IPS-18c (cell line): Measurements from ENCODE around the gene CASP7.
"Not testable (repeated sequence)": the region's sequence is repeated elsewhere in the genome, so short reads cannot be mapped to it uniquely, and the experiment has no call there.

ENCODE experiments used
- H3K4me3 ChIP-seq: 2 replicates; pipeline ENCODE4 v1.7.0; 2013; ENCODE audit warnings: low read depth, mild to moderate bottlenecking, low read length, moderate library complexity; ENCODE audit not compliant: insufficient read depth
- H3K9me3 ChIP-seq: one replicate; pipeline ENCODE4 v1.6.1; 2013; ENCODE audit warnings: mild to moderate bottlenecking, low read length, moderate library complexity; ENCODE audit not compliant: control insufficient read depth, insufficient read depth

CASP7 gene

GRCh38 chr10:113679463-113680189 is at the start of gene CASP7:
Gene CASP7 (plus strand): TSS chr10:113679912. CDS start chr10:113697494, 17,582 bp downstream.
- Histone ChIP-seq H3K4me3 (peak within 1 kb of the TSS; percentile 88), H3K9me3 (no peaks in the 10 kb centered on the region)

- H3K4me3 ChIP-seq: no peak overlapping the region
- H3K9me3 ChIP-seq: no peaks in the 10 kb centered on the region
Observed at GRCh38 chr10:113630929-113631533, 48.7 kb upstream of the CASP7 start.

GRCh38 chr10:113631684-113632367 is 47.9 kb upstream of the CASP7 start:
- Histone ChIP-seq H3K9me3 (no peaks in the 10 kb centered on the region), H3K4me3 (no peak overlapping the region)

- no peaks in the 10 kb centered on the region for H3K9me3 ChIP-seq
- no peak overlapping the region for H3K4me3 ChIP-seq
Observed at GRCh38 chr10:113639966-113640365, 39.7 kb upstream of the CASP7 start.

GRCh38 chr10:113641702-113642101 is 38.0 kb upstream of the CASP7 start:
- H3K4me3 ChIP-seq: no peak overlapping the region
- no peaks in the 10 kb centered on the region for H3K9me3 ChIP-seq

GRCh38 chr10:113643183-113643582 is 36.5 kb upstream of the CASP7 start:
- Histone ChIP-seq H3K4me3 (no peak overlapping the region), H3K9me3 (no peaks in the 10 kb centered on the region)

- H3K4me3 ChIP-seq: no peak overlapping the region
- no peaks in the 10 kb centered on the region for H3K9me3 ChIP-seq
Observed at GRCh38 chr10:113644185-113645120, 35.3 kb upstream of the CASP7 start.

- Histone ChIP-seq H3K4me3 (no peak overlapping the region), H3K9me3 (no peaks in the 10 kb centered on the region)
Observed at GRCh38 chr10:113646336-113647201, 33.1 kb upstream of the CASP7 start.

GRCh38 chr10:113647812-113648211 is 31.9 kb upstream of the CASP7 start:
- Histone ChIP-seq H3K4me3 (no peak overlapping the region), H3K9me3 (no peaks in the 10 kb centered on the region)

GRCh38 chr10:113648478-113648877 is 31.2 kb upstream of the CASP7 start:
- H3K4me3 ChIP-seq: no peak overlapping the region

GRCh38 chr10:113650172-113650571 is 29.5 kb upstream of the CASP7 start:
- H3K9me3 ChIP-seq: no peaks in the 10 kb centered on the region
- H3K4me3 ChIP-seq: no peak overlapping the region

More at GRCh38 chr10:113648478-113648877, 31.2 kb upstream of the CASP7 start:
- H3K9me3 ChIP-seq: no peaks in the 10 kb centered on the region

- Histone ChIP-seq H3K4me3 (no peak overlapping the region), H3K9me3 (no peaks in the 10 kb centered on the region)
Observed at GRCh38 chr10:113651021-113651420, 28.7 kb upstream of the CASP7 start.

- Histone ChIP-seq H3K4me3 (no peak overlapping the region), H3K9me3 (no peaks in the 10 kb centered on the region)
Observed at GRCh38 chr10:113651898-113652297, 27.8 kb upstream of the CASP7 start.

- not testable (repeated sequence) for H3K4me3 ChIP-seq, H3K9me3 ChIP-seq
Observed at GRCh38 chr10:113652456-113652855, 27.3 kb upstream of the CASP7 start.

GRCh38 chr10:113656896-113657295 is 22.8 kb upstream of the CASP7 start:
- Histone ChIP-seq H3K9me3 (no peaks in the 10 kb centered on the region), H3K4me3 (no peak overlapping the region)

GRCh38 chr10:113657544-113657943 is 22.2 kb upstream of the CASP7 start:
- Histone ChIP-seq H3K9me3 (no peaks in the 10 kb centered on the region), H3K4me3 (no peak overlapping the region)
